GM12892 (cell line): ENCODE measurements around the gene GPR137.

Experiments
- POLR2A ChIP-seq: IDR thresholded peaks from 2 replicates; pipeline ENCODE4 v1.6.1; 2011; ENCODE audit warnings: low read depth, low read length, control low read depth
- TAF1 ChIP-seq: IDR thresholded peaks from 2 replicates; pipeline ENCODE4 v1.6.1; 2011; ENCODE audit warnings: low read depth, mild to moderate bottlenecking, control low read depth, low read length, borderline replicate concordance

- TF ChIP-seq POLR2A (no peak), TAF1 (no peak)
These were observed 20.2 kb upstream of the GPR137 start for GRCh38 chr11:64265176-64266160.
